HG03354 (cell line): ENCODE data around the gene MFSD2A.

ENCODE experiments used
- ATAC-seq: cut with Tn5 transposase; IDR thresholded peaks from one replicate; pipeline ENCODE4 v1.9.1; 2021; ENCODE audit warnings: mild to moderate bottlenecking; ENCODE audit not compliant: unreplicated experiment, poor library complexity, severe bottlenecking

Gene MFSD2A

GRCh38 chr1:39938856-39939255 is 16.1 kb upstream of the MFSD2A start:
- ATAC-seq, result no peak

GRCh38 chr1:39940253-39940652 is 14.7 kb upstream of the MFSD2A start:
- ATAC-seq, result no peak

GRCh38 chr1:39940980-39941871 is 13.7 kb upstream of the MFSD2A start:
- ATAC-seq, result no peak

DNA sequence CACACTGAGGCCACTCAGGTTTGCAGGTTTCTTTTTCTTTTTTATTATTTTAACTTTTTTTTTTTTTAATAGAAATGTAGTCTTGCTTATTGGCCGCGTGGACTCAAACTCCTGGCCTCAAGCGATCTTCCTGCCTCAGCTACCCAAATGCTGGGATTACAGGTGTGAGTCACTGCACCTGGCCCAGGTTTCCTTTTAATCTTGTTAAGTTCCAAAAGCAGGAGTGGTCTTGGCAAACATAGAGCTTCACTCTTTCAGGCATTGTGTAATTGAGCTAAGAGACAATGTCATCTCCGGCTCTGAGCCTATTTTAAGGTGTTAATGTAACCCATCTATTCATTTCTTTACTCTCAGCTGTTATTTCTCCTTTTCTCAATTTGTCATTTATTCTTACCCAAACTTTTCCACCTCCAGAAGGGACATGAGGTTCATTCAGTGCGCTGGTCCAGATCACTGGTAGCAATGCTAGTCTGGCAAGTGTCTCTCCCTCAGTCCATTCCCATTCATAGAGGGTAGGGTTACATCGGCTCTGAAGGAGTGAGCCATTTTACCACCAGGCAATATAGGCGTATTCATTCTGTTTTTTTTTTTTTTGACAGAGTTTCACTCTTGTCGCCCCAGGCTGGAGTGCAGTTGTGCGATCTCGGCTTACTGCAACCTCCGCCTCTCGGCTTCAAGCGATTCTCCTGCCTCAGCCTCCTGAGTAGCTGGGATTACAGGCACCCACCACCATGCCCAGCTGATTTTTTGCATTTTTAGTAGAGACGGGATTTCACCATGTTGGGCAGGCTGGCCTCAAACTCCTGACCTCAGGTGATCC is 11.3 kb upstream of the MFSD2A start:
- ATAC-seq, result no peak

DNA sequence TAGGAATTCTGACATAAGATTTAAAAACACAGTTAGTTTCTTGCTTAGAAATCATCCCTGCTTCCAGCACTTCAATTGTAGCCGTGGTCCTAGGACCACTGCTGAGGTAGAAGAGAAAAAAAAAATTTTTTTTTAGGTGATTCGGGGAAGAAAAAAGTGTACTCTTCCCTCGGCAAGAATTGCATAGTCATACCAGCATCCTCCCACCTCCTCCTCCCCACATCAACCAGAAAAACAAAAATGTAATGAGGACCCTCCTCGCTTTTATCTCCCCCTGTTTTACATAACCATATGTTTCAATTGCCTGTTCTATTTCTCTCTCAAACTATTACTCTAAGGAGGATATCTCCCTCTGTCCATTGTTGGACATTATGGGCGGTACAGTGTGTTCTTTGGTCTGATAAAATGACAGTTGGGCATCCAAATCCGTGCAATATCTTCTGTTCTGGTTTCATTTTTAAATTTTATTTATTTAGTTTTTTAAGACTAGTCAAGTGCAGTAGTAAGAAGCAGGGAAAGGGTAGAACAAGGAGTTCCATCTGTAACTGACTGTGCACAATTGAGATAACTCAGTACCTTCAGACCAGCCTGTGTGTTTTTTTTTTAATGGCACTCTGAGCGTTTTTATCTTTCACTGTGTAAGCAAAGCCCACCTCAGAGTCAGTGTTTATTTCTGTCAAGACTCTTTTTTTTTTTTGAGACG is 10.4 kb upstream of the MFSD2A start:
- ATAC-seq, result no peak

DNA sequence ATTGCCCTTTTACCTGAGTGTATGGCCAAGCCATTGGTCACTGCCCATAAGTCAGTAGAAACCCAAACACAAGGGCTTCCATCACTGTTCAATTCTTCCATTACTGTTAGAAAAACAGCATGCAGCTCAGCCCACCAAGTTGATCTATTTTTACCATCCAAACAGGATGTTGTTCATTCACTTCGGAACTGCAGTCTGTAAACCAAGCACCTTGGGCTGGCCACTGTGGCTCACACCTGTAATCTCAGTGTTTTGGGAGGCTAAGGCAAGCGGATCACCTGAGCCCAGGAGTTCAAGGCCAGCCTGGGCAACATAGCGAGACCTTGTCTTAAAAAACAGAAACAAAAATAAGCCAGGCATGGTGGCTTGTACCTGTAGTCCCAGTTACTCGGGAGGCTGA is 8.7 kb upstream of the MFSD2A start:
- no peak for ATAC-seq

DNA sequence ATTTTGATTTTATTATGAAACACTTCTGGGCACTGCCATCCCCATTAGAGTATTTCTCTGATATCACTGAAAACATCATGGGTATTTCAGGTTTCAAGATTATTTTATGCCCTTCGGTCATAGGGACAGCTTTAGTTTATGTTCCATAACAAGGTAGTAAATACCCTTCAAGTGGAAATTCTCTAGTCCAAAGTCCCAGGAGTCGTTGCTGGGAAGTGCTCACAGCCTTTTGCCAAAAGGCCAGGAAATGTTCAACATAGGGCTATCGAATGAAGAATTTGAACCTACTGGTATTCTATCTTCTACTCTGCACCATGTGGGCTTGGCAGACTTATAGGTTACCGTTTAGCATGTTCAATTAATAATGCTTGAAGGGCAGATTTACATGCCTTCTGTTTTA is 7.7 kb upstream of the MFSD2A start:
- no peak for ATAC-seq

- ATAC-seq, result no peak
Observed at GRCh38 chr1:39949891-39950290, 5.1 kb upstream of the MFSD2A start.

DNA sequence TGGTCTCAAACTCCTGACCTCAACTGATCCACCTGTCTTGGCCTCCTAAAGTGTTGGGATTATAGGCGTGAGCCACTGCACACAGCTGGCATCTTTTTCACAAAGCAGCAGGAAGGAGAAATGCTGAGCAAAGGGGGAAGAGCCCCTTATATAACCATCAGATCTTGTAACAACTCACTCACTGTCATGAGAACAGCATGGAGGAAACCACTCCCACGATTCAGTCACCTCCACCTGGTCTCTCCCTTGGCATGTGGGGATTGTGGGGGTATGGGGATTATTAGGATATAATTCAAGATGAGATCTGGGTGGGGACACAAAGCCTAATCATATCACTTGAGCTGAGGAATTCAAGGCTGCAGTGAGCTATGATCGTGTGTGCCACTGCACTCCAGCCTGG is 3.0 kb upstream of the MFSD2A start:
- ATAC-seq, result no peak

DNA sequence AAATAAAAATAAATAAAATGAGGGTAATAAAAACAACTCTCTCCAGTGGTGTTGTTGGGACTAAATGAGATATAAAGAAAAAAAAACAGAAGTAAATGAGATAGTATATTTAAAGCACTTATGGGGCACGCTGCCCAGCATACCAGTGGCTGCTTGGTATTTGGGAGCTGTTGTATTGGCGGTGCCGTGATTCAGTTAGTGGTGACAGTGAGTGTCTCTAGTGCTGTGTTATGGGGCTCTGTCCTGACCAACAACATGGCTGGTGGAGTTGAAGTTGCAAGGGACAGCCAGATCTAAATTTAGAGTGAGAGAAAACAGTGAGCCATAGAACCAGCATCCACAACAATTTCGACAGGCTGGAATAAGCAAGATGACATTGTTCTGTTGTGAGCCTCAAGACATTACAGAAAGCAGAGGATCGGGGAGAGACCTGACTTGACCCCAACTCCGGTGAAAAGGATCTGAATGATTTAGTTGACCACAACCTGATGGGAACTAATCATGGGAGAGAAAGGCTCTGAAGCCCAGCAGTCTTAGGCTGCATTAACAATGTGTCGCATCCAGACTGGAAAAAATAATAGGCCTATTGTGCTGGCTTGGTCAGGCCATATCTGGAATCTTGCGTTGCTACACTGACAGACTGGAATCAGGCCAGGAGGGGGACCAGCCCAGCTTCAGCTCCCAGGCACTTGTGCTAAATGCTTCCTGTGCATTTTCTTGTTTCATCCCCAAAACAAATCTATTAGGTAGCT is 2.4 kb upstream of the MFSD2A start:
- ATAC-seq, result no peak

DNA sequence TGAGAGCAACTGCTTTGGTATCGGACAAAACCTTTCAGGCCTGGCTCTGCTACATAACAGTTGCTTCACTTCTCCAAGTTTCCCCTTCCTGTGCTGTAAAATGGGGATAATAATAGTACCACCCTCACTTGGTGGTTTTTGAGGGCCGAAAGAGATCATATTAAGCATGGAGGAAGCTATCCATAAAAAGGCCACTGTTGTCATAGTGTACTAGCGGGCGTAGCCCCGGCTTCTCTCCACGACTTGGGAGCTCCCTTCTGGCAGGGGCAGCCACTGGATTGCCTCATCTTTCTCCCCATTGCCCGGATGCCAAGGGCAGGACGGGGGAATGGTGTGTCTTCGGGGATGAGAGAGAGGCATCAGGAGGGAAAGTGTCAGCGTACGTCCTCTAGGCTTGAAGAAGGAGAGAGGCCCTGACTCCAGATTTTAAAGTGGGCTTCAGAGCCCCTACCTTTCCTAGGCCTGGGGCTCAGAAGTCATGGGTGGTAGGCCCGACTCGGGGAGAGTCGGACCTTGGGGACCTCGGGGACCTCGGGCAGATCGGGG is 548 bp upstream of the MFSD2A start:
- no peak for ATAC-seq

GRCh38 chr1:39955547-39956539 is 898 bp downstream of the MFSD2A start:
- ATAC-seq, result peak; percentile 34

DNA sequence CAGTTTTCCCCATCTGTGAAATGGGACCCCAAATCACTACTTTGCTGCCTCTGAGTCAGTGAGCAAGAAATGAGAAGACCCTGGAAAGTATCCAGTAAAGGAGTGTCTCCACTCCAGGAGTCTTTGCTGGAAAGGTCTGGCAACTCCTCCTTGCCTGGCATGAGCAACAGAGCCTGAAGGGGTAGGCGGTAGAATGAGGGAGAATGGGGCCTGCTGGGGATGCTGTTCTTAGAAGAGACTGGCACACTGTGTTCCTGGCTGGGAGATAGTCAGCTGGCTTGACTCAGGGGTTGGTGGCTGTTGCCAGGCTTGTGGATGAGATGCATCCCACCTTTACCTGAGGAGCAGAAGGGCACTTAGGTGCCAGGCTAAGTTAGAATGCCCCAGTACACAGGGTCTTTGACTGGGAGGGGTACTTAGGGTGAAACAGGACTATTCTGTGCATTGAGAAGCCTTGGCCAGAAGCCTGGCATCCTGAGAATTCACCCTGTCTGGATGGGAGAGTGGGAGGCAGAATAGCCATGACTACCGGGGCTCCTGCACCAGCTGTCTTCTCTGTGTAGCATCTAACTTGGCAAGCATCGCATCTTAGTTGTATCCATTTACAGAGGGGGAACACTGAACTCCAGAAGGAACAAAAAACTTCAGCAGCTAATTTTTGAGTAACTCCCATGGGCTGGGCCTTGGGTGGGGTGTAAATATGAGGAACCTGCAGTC is 2.5 kb downstream of the MFSD2A start:
- no peak for ATAC-seq

GRCh38 chr1:39958403-39959200 is 3.7 kb downstream of the MFSD2A start:
- ATAC-seq, result no peak

DNA sequence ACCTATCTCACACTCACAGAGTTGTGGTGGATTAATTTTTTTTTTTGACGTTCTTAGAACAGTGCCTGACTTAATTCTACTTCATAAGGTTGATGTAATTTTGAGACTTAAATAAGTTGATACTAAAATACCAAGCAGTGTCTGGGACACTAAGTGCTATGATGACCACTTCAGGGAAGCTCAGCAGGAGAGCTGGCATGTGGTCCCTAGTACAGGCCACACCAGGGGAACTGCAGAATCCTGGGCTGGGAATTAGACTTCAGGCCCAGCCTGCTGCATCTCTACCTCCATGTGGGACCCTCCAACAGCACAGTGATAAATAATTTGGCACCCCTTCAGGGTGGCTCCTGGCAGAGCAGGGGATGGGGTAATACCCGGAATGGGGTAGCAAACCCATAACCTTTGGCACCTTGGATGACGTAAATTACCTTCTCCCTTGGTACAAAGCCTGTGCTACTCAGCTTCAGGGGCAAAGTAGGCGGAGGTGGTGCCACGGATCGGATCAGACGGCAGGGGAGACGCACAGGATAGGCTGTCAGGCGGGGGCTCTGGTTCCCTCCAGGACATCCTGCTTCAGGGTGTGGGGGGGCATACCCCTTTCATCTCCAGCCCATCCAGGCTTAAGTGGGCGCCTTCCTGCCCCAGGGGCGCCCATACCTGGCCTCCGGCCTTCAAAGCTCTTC is 4.8 kb downstream of the MFSD2A start:
- no peak for ATAC-seq

DNA sequence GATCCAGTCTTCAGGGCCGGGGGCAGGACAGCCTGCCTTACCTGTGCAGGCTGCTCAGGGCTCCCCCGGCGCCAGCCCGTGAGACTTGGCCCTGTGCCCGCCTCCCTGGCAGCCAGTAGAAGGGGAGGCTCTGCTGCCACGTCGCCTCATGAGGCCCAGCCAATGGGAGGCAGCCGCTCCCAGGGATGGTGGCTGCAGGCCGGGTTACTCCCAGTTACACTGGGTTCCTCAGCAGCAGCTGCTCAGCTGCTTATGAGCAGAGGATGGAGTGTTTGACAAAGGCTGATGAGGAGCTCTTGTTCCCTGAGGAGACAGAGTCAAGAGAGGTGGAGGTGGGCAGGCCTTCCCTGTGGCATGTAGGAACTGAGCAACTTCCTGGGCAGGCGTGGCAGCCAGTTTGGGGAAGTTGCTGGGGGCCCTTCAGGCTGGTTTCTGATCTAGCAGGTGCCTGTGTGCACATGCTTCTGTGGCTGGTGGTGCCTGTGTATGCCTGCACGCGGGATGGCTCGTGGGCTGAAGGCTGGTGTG is 5.5 kb downstream of the MFSD2A start:
- ATAC-seq, result peak; percentile 65
